Measurements from ENCODE around the gene THSD4. TPM values are rescaled to one million over a fixed set of nuclear protein-coding genes. Genes with fewer than 3 reads are reported as not detected.
"Not testable (repeated sequence)": the region's sequence is repeated elsewhere in the genome, so short reads cannot be mapped to it uniquely, and the experiment has no call there.

The THSD4 gene
- total RNA-seq, 1 donor from 2014 or later = 80.7 TPM

DNA sequence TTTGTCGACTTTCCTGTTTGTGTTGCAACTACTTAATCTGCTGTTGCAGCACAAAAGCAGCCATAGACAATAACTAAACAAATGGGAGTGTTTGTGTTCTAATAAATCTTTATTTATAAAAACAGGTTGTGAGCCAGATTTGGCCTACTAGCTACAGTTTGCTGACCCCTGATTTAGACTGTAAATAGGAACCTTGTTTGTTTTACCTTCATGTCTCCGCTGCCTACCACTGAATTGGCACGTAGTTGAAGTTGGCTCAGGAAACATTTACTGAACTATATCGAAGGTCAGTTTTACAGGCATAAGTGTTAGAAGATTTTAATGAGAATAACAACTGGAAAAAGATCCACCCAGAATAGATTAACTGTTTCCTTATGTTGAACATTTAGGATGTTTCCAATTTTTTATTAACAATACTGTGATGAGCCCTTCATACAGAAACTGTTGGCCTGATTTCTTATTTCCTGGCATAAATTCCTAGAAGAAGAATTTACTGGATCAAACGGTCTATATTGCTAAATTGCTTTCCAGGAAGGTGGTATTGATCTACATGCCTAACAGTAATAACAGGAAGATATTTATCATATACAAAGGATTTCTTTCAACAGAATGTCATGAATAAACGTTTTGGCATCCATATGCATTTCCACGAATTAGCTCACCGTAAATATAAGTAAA, 538.9 kb downstream of the THSD4 start:
- intact Hi-C loops (cut with micrococcal nuclease) = loop anchor here (5.0 kb wide), 1 partner anchor 207 kb away; no protein-coding TSS in a partner anchor
- DNase-seq (no peak), ATAC-seq (no peak)

DNA sequence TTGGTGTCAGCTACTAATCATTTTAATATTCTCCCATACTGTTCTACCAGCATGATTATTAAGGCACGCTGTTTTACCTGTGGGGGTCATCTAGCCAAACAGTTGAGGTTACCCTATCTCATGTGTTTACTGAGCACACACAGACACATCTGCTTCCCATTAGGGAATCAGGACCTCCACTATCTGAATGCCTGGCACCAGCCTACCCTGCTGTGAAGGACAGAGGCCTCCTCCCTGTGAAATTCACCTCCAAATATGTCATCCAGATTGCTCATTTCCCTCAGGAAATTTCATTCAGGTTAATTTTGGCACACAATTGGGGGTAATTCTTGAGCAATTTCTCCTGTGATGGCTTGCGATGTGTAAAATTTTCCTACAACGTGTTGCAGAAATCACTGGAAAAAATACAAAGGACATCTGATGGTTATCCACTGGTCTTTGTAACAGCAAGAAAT, 539.5 kb downstream of the THSD4 start:
- ATAC-seq = peak; percentile 51
- intact Hi-C loops (cut with micrococcal nuclease) = loop anchor here (5.0 kb wide), 1 partner anchor 207 kb away; no protein-coding TSS in a partner anchor
- no peak for DNase-seq

DNA sequence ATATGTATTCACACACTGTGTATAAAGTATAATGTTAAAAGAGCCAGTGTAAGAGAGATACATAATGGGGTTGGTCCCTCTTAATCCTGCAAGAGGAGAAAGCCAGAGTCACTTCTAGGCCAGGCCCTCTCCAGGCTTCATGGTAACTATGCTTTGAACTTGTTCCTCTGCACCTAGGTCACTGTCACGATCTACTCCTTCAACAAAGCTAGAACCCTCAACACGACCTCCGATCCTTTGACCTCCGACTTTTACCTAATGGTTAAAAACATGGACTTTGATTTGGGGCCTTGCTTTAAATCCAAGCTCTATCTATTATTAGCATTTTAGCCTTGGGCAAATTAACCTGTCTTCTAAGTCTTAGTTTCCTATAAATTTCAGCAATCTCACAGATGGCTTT, 541.2 kb downstream of the THSD4 start:
- DNase-seq = no peak
- no peak for ATAC-seq
- intact Hi-C loops (cut with micrococcal nuclease) = no loop called here

DNA sequence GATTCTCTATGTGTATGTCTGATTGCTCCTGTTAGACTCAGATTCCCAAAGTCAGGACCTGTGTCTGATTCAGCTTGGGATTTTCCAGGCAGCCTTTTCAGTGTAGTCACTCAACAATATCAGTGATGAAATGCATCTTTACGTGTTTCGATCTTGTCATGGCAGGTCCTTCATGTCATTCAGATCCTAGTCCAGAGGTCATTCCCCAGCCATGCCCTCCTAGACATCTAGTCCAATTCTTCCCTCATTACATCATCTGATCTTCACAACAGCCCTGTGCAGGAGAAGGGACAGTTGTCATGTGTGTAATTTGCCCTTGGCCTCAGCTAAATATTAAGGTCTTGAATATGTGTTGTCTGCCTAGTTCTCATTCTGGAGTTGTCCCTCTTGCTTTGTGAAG, 541.9 kb downstream of the THSD4 start:
- intact Hi-C loops (cut with micrococcal nuclease) = no loop called here
- DNase-seq = no peak
- no peak for ATAC-seq

DNA sequence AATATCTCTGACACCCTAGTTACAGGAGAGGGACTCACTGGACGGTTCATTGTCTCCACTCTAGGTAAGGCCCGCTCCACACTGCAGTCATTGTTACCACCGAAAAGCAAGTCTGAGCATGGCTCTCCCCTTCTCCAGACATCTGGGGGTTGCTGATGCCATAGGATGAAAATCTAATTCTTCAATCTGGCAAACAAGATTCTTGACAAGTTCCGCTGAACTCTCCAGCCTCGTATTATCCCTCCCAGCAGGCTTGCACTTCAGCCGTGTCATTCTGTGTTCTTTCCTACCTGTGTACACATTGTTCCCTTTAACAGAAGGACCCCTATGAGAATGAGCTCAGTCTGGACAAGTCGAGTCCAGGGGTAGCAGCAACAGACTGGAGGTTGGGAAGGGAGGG, 542.8 kb downstream of the THSD4 start:
- DNase-seq = no peak
- ATAC-seq = no peak
- intact Hi-C loops (cut with micrococcal nuclease) = no loop called here

DNA sequence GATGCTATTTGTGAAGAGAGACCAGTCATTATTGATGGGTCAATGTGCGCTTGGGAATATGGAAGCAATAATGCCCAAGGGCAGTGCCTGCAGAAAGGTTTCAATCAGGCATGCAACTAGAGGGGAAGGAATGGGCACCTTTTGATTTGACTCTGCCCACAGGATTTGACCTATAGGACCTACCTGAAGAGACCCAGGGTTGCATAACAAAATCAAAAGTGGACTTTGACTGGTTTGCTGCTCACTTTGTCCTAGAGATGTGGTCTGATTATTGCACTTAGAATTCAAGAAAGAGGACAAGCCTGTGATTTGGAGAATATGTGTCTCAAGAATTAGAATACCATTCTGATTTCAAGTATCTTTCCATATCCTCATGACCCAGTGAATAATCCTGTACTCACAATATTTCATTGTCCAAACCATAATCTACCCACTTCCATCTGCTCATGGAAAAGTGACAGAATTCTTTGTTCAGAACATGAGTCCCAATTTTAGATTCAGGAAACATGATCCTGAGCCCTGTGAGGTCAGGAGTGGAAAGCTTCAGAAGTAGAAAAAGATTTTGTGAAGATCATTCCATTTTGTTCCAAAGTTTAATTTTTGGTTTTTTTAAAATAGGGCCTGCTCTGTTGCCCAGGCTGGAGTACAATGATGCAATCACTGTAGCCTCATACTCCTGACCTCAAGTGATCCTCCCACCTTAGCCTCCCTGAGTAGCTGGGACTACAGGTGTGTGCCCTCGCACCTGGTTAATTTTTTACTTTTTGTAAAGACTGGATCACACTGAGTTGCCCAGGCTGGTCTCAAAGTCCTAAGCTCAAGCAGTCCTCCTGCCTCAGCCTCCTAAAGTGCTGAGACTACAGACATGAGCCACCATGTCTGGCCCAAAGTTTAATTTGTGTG, 543.8 kb downstream of the THSD4 start:
- intact Hi-C loops (cut with micrococcal nuclease) = no loop called here
- DNase-seq (no peak), ATAC-seq (no peak)

DNA sequence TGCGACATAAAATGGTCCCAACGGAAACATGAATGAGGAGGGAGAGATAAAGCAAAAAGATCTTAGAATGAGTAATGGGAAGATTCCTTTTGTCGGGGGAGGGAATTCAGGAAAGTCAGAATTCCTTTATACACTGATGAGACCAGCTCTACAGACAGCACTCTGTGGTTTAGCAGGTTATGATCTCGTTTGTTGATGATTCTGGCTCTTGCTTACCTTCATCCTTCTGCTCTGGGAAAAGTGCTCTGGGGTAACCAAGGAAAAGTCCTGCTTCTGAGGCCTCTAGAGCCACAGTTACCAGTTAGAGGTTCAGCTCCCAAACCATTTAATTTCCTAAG, 544.4 kb downstream of the THSD4 start:
- intact Hi-C loops (cut with micrococcal nuclease) = no loop called here
- DNase-seq = no peak
- ATAC-seq = no peak

DNA sequence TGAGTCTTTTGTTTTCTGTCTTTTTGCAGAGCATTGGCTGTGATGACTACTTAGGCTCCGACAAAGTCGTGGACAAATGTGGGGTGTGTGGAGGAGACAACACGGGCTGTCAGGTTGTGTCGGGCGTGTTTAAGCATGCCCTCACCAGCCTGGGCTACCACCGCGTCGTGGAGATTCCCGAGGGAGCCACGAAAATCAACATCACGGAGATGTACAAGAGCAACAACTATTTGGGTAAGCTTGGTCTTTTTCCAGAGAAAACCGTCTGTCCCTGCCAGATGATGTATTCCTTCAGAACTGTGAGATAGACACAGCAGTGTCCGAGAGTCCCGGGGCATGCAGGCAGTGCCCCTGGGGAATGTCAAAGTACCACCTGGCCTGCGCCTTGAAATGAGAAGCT, 545.2 kb downstream of the THSD4 start:
- ATAC-seq = peak; percentile 21
- intact Hi-C loops (cut with micrococcal nuclease) = no loop called here

DNA sequence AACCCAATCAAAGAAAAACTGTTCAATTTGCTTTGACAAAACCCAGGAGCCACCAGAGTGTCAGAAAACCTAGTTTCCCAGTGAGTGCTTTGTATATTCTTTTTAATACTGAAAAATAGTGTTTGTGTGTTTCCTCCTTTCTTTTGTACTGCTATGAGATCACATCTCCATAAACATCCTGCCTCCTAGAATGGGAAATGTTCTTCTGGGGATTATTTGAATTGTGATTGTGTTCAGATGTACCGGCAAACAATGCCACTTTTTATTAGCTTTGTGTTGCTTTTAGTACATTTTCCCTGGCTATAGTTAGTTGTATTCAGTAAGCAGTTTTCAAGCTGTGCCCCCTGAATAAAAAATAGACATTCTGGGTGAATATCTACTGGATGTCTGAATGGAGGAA, 547.0 kb downstream of the THSD4 start:
- ATAC-seq (no peak), DNase-seq (no peak)
- intact Hi-C loops (cut with micrococcal nuclease) = no loop called here

More for the DNA sequence above, 545.2 kb downstream of the THSD4 start:
- no peak for DNase-seq

DNA sequence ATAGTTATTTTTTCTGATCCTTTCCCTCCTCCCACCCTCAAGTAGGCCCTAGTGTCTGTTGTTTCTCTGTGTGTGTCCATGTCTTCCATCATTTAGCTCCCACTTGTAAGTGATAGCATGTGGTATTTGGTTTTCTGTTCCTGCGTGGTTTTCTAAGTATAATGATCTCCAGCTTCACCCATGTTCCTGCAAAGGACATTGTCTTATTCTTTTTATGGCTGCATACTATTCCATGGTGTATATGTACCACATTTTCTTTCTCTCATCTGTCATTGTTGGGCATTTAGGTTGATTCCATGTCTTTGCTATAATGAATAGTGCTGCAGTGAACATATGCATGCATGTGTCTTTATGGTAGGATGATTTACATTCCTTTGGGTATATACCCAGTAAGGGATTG, 549.4 kb downstream of the THSD4 start:
- ATAC-seq = no peak
- intact Hi-C loops (cut with micrococcal nuclease) = no loop called here
- DNase-seq = no peak

DNA sequence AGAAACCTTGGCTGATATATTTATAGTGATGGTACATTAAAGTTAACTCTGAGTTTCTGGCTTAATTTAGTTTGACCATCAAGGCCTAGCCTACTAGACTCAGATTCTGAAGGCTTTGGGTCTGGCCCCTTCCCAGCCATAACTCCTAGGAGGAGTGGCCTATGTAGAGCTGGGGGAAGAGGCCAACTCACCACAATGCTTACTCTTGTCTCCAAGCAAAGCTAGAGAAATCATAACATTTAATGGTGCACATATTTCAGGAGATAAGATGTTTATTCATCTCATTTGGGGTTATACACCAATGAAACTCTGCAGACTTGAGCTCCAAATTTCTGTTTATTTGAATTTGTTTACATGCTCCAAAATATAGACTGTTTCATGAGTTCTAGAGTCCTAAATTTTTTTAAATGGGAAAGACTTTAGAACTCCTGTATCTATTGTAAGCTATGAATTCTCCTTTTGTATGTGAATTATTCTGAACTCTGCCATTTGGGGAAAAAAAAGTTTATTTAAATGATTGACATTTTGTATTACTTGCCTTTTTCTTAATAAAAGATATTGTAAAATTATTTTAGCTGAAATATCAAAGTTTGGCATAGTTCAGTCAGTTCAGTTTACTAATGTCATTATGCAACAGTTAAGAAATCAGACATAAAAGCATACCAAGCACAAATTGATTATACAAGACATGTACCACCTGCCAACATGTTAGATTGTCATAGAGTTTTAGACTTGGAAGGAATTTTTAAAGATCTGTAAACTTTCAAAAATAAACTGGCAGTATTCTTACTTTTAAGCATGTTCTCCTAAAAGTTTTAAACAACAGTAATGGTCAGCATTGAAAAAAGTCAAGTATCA, 551.7 kb downstream of the THSD4 start:
- ATAC-seq (no peak), DNase-seq (no peak)
- intact Hi-C loops (cut with micrococcal nuclease) = no loop called here

DNA sequence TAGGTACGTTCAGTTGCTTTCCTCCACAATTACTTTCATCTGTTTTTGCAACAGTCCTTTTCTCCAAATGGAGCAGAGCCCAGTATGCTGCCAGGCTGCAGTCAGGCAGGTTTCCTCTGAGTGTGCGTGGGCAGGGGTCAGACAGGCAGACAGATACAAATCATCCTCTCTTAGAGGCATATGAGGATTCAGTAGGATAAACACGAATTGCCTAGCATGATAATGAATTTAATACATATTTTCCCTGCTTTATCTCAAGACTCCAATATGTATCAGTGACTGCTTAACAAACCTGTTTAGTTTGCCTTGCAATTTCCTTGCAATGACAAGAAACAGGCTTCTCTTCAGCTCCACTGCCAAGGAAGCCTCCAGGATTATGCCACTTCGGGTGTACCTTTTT, 554.4 kb downstream of the THSD4 start:
- ATAC-seq = no peak
- no peak for DNase-seq
- intact Hi-C loops (cut with micrococcal nuclease) = no loop called here

DNA sequence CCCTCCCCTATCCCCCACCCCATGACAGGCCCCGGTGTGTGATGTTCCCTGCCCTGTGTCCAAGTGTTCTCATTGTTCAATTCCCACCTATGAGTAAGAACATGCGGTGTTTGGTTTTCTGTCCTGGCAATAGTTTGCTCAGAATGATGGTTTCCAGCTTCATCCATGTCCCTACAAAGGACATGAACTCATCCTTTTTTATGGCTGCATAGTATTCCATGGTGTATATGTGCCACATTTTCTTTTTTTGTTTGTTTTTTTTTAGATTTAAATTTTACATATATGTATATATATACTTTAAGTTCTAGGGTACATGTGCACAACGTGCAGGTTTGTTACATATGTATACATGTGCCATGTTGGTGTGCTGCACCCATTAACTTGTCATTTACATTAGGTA, 555.0 kb downstream of the THSD4 start:
- ATAC-seq; DNase-seq; intact Hi-C loops (cut with micrococcal nuclease): not testable (repeated sequence)

DNA sequence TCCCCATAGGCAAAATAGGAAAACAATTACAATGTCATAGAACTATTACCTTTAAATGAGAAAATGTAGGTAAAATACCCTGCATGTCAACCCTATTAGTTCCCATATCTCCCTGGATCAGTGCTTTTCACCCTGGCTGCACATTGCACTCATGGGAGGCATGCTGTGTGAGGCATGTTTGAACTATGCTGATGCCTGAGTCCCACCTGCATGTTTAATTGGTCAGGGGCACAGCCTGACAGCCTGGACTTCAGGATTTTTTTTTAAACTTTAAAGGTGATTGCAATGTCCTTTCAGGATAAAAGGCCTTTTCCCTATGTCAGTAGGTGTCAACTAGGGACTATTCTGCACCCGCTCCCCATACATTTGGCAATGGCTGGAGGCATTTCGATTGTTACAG, 559.1 kb downstream of the THSD4 start:
- ATAC-seq (no peak), DNase-seq (no peak)
- intact Hi-C loops (cut with micrococcal nuclease) = no loop called here

DNA sequence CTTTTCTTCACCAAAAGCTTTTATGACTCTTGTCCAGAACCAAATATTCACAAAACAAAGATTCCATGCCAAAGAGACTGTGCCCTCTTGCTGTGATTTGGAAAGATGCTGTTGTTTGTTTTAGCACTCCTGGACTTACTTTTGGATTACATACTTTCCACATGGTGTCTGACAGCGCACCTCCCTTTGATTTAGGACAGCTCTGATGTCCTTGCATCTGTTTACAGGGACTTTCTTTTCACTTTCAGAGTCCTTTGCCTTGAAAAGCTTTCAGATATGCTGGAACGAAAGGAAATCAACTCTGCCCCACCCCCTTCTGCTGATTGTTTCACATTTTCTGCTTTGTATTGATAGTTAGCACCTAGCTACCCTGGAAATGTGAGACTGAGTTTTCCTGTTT, 562.1 kb downstream of the THSD4 start:
- no peak for DNase-seq
- ATAC-seq = peak; percentile 54
- intact Hi-C loops (cut with micrococcal nuclease) = no loop called here

DNA sequence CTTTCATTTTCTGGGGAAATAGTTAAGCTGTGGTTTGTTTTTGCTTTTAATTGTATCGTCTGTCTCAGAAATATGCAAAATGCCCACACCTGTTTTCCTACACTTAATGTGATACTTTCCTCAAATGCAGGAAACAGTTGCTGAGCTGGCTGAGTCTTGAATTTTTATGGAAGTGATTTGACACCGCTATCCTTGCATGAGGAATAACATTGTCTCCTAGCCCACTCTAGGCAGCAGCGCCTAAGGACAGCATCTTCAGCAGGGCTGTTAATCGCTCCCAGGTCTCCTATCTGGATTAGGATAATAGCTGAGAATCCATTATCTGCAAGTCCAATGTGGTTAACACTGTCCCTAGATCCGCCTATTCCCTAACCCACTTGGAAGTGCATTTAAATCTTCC, 562.5 kb downstream of the THSD4 start:
- ATAC-seq (no peak), DNase-seq (no peak)
- intact Hi-C loops (cut with micrococcal nuclease) = no loop called here

DNA sequence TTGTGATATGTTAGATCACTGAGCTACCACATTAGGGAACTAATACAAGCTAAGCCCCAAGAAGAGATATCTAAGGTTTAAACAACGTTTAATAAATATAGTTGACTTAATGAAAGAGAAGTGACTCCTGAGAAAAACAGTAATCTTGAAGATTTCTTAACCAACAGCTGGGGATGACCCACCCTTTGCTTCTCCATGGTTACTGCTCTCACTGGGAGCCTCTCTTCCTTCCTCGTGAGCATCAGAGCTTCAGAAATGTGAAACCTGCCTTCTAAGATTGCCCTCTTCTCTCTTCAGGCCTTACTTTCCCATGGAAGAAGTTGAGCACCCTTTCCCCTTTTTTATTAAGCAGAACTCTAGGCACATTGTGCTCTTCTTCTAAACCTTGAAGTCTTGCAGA, 562.9 kb downstream of the THSD4 start:
- DNase-seq = no peak
- no peak for ATAC-seq
- intact Hi-C loops (cut with micrococcal nuclease) = no loop called here

DNA sequence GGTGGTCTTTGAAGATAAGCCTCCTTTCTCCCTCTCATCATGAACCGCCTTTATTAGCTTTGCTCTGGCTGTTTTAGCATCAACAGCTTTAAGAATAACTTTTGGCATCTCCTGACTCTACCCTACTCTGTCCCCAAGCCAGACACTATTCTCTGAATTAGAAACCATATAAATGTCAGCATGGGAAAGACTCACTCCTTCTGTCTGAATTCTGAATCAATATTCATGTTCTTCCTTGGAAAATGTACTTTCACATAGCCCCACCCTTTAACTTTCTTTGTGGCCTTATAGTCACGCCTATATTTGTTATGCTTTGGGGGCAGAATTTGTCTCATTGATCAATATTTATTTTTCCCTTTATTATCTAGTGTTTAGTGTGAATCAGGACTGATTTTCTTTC, 563.3 kb downstream of the THSD4 start:
- DNase-seq = no peak
- intact Hi-C loops (cut with micrococcal nuclease) = no loop called here
- ATAC-seq = peak; percentile 21

DNA sequence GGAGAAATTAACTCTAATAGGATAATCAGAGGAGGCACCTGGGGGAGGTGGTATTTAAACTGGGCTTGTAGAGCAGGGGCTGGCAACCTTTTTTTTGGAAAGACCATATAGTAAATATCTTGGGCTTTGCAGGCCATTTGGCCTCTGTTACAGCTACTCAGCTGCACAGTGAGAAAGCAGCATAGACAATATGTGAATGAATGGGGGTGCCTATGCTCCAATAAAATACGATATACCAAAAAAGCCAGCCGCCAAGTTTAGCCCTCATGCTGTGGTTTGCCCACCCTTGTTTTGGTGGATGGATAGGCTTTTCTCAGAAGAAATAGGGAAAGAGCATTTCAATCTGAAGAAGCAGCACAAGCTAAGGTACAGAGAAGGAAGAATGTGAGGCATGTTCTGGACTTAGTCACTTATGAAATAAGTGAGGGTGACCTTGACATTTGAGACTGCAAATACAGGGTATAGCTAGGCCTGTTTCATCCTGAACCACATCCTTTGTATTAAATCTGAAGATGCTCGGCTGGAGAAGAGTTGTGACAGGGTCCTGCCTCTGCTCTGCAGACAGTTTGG, 564.0 kb downstream of the THSD4 start:
- DNase-seq (no peak), ATAC-seq (no peak)
- intact Hi-C loops (cut with micrococcal nuclease) = no loop called here

Data from left ventricle myocardium superior (tissue), 1 donor.